Adrenal gland (tissue), 12 donors: ENCODE measurements around the gene VPS25. TPM values are rescaled to one million over a fixed set of nuclear protein-coding genes. Genes with fewer than 3 reads are reported as not detected.

Experiments
- DNase-seq, 7 donors: peaks; one replicate each; pipeline ENCODE4 v3.0.0-alpha.2; 2019 to 2020
- H3K27ac ChIP-seq, 5 donors: fragments of 200-600 bp; sonication (generic) in 4 of 5; 1 replicate in 3 of 5; 2 replicates in 2 of 5; pipeline versions ENCODE4 v1.5.1 to v1.8.0; 2016 to 2020; ENCODE audit warnings: mild to moderate bottlenecking in 1 of 5
- H3K27me3 ChIP-seq: fragments of 200-600 bp; 2 replicates; pipeline ENCODE4 v1.8.0; 2021
- H3K36me3 ChIP-seq, 2 donors: fragments of 200-600 bp; replicated peaks in 1 of 2; 1 replicate in 1 of 2; 2 replicates in 1 of 2; pipeline versions ENCODE4 v1.5.1 to v1.8.0; 2018 to 2022
- H3K4me1 ChIP-seq, 2 donors: fragments of 200-600 bp; replicated peaks in 1 of 2; 1 replicate in 1 of 2; 2 replicates in 1 of 2; pipeline versions ENCODE4 v1.5.1 to v1.8.0; 2018 to 2021
- H3K4me3 ChIP-seq, 4 donors: fragments of 200-600 bp; sonication (generic) in 3 of 4; one replicate each; pipeline ENCODE4 v1.5.1; 2016 to 2018
- H3K9me3 ChIP-seq, 3 donors: fragments of 200-600 bp; sonication (generic) in 1 of 3; replicated peaks in 1 of 3; 1 replicate in 2 of 3; 2 replicates in 1 of 3; pipeline versions ENCODE4 v1.5.1 to v1.8.0; 2016 to 2021
- POLR2A ChIP-seq, 2 donors: fragments of 450-650 bp; IDR thresholded peaks; one replicate each; pipeline ENCODE4 v1.6.1; 2017; ENCODE audit warnings: antibody characterized with exemption in 2 of 2, mild to moderate bottlenecking in 2 of 2, moderate library complexity in 1 of 2
- WGBS, 4 donors: extraction: QIAGEN DNeasy Blood & Tissue Kit in 2 of 4; methylation state at CpG; one replicate each; pipeline versions ENCODE4 v1.1.5 to v1.1.7; 2013 to 2017; 5-methylcytosine and 5-hydroxymethylcytosine counted together
- intact Hi-C, 2 donors: fragments of 100-400 bp; cut with DNase I; formaldehyde crosslinking; loops; one replicate each; pipeline versions ENCODE4 v1.14.1 to v1.15.0; 2022 to 2023
- polyA plus RNA-seq, 3 donors: library from polyadenylated mRNA; stranded (reverse); fragments of 200-250 nt in 2 of 3; fragments of 350-450 nt in 1 of 3; fragmentation: Illumina TruSeq in 1 of 3; extraction: RNeasy Lipid Tissue Mini Kit (QIAGEN cat#74804) in 1 of 3; gene quantifications; one replicate each; pipeline ENCODE4 v1.2.3, GENCODE V29; 2013 to 2014
- total RNA-seq, 9 donors: library from RNA; depleted of rRNA in 4 of 9; stranded (reverse); fragments of >200 nt in 4 of 9; fragments of 120-200 nt in 1 of 9; fragmentation: NEBNext Ultra II Directional in 1 of 9; extraction: Animal tissue kit (Norgen Biotek cat#: 25700) in 1 of 9; gene quantifications; one replicate each; pipeline versions ENCODE4 v1.1.0 to v1.2.4, GENCODE V29; 2013 to 2023
- TF ChIP-seq, protein P1 (sequence below), 6 experiments: fragments of 450-650 bp in 4 of 6; fragments of 200-600 bp in 2 of 6; sonication (generic) in 1 of 6; IDR thresholded peaks; 1 replicate in 5 of 6; 2 replicates in 1 of 6; pipeline versions ENCODE4 v1.5.1 to v1.8.0; 2016 to 2021; ENCODE audit warnings: antibody characterized with exemption in 6 of 6, mild to moderate bottlenecking in 2 of 6, moderate library complexity in 1 of 6
- donor health status: healthy with polysubstance abuse.
- donor health status: Bipolar disorder and iron deficiency.
- donor health status: DM: yes; HTN: yes; CAD: no.
- donor health status: DM: no; HTN: no; CAD: no.
- donor health status: DM: no; HTN: no; CAD: no.
- donor health status: DM: yes; HTN: yes; CAD: no.

VPS25 gene
- total and polyA plus RNA-seq, 12 donors, result 25.7 to 135 (median 51.6) TPM

DNA sequence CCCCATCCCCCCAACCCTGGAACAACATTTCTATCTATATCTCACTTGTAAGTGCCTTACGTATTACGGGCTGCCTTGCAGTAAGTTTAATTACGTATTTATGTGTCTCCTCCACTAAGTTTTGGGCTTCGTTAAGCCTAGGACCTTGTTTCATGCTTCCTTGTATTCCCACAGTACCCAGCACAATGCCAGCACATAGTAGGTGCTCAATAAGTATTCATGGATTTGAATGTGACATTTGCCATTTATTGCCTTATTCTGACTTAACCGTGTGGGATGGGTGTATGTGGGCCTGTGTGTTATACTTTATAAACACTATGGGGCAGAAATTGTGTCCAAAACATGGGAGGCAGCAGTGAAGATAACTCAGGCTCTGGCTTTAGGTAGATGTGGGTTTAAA lies 19.3 kb downstream of the VPS25 start:
- no peak overlapping the region for H3K27ac ChIP-seq
- intact Hi-C loops, result no loop called here
- no peak for DNase-seq
- no peak overlapping the region for H3K4me3 ChIP-seq
- no peaks in the 10 kb centered on the region for H3K27me3 ChIP-seq
- H3K4me1 ChIP-seq, result peaks cover under 1 to 8% of the 10 kb centered on the region in 2 donors
- H3K9me3 ChIP-seq, result no peaks in the 10 kb centered on the region
- TF ChIP-seq POLR2A (IDR thresholded peaks at IDR 0.05), result no peak
- TF ChIP-seq, protein P1, sequence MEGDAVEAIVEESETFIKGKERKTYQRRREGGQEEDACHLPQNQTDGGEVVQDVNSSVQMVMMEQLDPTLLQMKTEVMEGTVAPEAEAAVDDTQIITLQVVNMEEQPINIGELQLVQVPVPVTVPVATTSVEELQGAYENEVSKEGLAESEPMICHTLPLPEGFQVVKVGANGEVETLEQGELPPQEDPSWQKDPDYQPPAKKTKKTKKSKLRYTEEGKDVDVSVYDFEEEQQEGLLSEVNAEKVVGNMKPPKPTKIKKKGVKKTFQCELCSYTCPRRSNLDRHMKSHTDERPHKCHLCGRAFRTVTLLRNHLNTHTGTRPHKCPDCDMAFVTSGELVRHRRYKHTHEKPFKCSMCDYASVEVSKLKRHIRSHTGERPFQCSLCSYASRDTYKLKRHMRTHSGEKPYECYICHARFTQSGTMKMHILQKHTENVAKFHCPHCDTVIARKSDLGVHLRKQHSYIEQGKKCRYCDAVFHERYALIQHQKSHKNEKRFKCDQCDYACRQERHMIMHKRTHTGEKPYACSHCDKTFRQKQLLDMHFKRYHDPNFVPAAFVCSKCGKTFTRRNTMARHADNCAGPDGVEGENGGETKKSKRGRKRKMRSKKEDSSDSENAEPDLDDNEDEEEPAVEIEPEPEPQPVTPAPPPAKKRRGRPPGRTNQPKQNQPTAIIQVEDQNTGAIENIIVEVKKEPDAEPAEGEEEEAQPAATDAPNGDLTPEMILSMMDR (IDR thresholded peaks at IDR 0.05), result no peak
- 58 to 70% (median 63%) methylated on average over 5 of the region's 5 CpGs for WGBS, 4 donors
- no peaks in the 10 kb centered on the region for H3K36me3 ChIP-seq

- Histone ChIP-seq H3K27ac (no peak overlapping the region), H3K4me3 (no peak overlapping the region), H3K4me1 (peaks cover 12 to 14% of the 10 kb centered on the region in 2 donors), H3K9me3 (no peaks in the 10 kb centered on the region), H3K36me3 (no peaks in the 10 kb centered on the region), H3K27me3 (no peaks in the 10 kb centered on the region)
- intact Hi-C loops, result no loop called here
- DNase-seq, result no peak
- TF ChIP-seq, protein P1 (IDR thresholded peaks at IDR 0.05), result no peak
- 63 to 78% (median 64%) methylated on average over 4 of the region's 4 CpGs for WGBS, 4 donors
Observed at GRCh38 chr17:42795061-42795460, 21.8 kb downstream of the VPS25 start.

- DNase-seq, result no peak
- Histone ChIP-seq H3K9me3 (no peaks in the 10 kb centered on the region), H3K27ac (no peak overlapping the region), H3K4me3 (no peak overlapping the region), H3K4me1 (peaks cover 12 to 14% of the 10 kb centered on the region in 2 donors), H3K36me3 (no peaks in the 10 kb centered on the region), H3K27me3 (no peaks in the 10 kb centered on the region)
- intact Hi-C loops, result no loop called here
- 89 to 94% (median 91%) methylated on average over 8 to 10 of the region's 10 CpGs for WGBS, 4 donors
- no peak for TF ChIP-seq POLR2A (IDR thresholded peaks at IDR 0.05)
- TF ChIP-seq, protein P1 (IDR thresholded peaks at IDR 0.05), result no peak
Observed at GRCh38 chr17:42795465-42795864, 22.2 kb downstream of the VPS25 start.

DNA sequence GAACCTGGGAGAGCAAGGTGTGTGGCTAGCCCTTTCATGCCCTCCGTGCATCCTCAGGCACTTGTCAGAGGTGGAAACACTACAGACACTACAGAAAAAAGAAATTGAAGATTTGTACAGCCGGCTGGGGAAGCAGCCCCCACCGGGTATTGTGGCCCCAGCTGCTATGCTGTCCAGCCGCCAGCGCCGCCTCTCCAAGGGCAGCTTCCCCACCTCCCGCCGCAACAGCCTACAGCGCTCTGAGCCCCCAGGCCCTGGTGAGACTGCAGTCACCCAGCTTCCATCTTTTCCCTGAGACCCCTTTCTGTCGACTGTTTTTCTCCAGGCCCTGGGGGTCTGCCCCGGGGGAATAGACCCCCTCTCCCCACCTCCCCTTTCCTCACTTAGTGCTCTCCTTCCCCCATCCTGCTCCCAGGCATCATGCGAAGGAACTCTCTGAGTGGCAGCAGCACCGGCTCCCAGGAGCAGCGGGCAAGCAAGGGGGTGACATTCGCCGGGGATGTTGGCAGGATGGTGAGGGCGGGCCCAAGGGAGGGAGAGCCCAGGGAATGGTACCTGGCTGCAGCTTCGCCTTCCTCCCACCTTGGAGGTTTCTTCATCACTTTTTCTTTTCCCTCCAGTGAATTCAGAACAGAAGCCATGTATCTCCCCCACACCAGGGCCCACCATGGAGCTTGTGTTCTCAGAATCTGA lies 23.0 kb downstream of the VPS25 start:
- TF ChIP-seq, protein P1 (IDR thresholded peaks at IDR 0.05), result no peak
- TF ChIP-seq POLR2A (IDR thresholded peaks at IDR 0.05), result no peak
- peaks cover 12 to 14% of the 10 kb centered on the region in 2 donors for H3K4me1 ChIP-seq
- no peak overlapping the region for H3K27ac ChIP-seq
- H3K36me3 ChIP-seq, result no peaks in the 10 kb centered on the region
- no peak overlapping the region for H3K4me3 ChIP-seq
- 93 to 96% (median 94%) methylated on average over 15 to 18 of the region's 18 CpGs for WGBS, 4 donors
- no peak for DNase-seq
- intact Hi-C loops, result no loop called here
- H3K9me3 ChIP-seq, result no peaks in the 10 kb centered on the region
- no peaks in the 10 kb centered on the region for H3K27me3 ChIP-seq
